ENCODE results near the gene MAS1L.

GRCh38 chr6:29477923-29478450, 9.8 kb downstream of the MAS1L start:
- TF ChIP-seq, protein P1, sequence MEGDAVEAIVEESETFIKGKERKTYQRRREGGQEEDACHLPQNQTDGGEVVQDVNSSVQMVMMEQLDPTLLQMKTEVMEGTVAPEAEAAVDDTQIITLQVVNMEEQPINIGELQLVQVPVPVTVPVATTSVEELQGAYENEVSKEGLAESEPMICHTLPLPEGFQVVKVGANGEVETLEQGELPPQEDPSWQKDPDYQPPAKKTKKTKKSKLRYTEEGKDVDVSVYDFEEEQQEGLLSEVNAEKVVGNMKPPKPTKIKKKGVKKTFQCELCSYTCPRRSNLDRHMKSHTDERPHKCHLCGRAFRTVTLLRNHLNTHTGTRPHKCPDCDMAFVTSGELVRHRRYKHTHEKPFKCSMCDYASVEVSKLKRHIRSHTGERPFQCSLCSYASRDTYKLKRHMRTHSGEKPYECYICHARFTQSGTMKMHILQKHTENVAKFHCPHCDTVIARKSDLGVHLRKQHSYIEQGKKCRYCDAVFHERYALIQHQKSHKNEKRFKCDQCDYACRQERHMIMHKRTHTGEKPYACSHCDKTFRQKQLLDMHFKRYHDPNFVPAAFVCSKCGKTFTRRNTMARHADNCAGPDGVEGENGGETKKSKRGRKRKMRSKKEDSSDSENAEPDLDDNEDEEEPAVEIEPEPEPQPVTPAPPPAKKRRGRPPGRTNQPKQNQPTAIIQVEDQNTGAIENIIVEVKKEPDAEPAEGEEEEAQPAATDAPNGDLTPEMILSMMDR (IDR thresholded peaks at IDR 0.05): no peak
- TF ChIP-seq ZFX (IDR thresholded peaks at IDR 0.05; ENCODE audit: borderline replicate concordance): no peak
